ENCODE results near the gene FUBP3.

DNA sequence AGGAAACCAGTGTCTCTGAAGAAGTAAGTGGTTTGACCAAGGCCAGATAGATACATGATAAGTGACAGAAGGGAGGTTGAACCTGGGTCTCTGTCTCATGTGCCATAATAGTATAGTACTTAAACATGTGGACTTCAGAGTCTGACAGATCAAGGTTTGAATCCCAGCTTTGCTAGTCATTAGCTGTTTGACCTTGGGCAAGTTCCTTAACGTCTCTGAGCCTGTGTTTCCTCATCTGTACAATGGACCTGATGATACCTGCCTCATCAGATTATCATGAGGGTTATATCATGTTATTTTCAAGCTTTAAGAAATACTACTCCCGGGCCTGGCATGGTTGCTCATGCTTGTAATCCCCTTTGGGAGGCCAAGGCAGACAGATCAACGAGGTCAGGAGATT lies 24.9 kb downstream of the FUBP3 start:
- TF ChIP-seq, protein P1, sequence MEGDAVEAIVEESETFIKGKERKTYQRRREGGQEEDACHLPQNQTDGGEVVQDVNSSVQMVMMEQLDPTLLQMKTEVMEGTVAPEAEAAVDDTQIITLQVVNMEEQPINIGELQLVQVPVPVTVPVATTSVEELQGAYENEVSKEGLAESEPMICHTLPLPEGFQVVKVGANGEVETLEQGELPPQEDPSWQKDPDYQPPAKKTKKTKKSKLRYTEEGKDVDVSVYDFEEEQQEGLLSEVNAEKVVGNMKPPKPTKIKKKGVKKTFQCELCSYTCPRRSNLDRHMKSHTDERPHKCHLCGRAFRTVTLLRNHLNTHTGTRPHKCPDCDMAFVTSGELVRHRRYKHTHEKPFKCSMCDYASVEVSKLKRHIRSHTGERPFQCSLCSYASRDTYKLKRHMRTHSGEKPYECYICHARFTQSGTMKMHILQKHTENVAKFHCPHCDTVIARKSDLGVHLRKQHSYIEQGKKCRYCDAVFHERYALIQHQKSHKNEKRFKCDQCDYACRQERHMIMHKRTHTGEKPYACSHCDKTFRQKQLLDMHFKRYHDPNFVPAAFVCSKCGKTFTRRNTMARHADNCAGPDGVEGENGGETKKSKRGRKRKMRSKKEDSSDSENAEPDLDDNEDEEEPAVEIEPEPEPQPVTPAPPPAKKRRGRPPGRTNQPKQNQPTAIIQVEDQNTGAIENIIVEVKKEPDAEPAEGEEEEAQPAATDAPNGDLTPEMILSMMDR (IDR thresholded peaks at IDR 0.05; ENCODE audit: insufficient read depth, low read length): no peak
- no peak for TF ChIP-seq POLR2AphosphoS5 (IDR thresholded peaks at IDR 0.05; ENCODE audit: low read depth)
